Measurements from ENCODE around the gene PLCL1.
A peak's percentile ranks its signal among the peaks of the same experiment; 100 is the strongest.
"Not testable (repeated sequence)": the region's sequence is repeated elsewhere in the genome, so short reads cannot be mapped to it uniquely, and the experiment has no call there.

The PLCL1 gene

DNA sequence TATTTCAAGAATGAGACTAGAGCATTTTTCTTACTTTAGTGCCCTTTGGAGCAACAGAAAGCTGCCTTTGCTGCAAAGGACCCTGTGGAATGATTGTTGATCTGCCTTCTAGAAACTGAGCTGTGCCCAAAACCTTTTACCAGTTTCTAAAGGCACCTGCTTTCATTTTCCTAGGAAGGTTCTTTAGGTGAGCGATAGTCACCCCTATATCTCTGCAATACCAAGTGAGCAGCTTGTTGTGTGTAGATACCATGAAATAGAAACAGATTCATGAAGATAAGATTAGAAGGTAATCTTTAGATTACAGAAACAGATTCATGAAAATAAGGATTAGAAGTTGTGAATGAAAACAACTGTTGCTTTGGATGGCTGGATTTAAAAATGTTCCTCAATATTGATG is 202.3 kb downstream of the PLCL1 start:
- ATAC-seq = no peak

DNA sequence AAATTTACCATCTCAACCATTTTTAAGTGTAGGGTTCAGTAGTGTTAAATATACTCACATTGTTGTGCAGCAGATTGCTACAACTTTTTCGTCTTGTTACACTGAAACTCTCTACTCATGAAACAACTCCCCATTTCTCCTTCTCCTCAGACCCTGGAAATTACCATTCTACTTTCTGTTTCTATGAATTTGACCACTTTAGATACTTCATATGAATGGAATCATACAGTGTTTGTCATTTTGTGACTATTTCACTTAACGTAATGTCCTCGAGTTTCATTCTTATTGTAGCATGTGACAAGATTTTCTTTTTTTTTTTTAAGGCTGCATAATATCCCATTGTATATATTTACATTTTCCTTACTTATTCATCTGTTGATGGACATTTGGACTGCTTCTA is 203.8 kb downstream of the PLCL1 start:
- ATAC-seq = peak; percentile 12 to 24

DNA sequence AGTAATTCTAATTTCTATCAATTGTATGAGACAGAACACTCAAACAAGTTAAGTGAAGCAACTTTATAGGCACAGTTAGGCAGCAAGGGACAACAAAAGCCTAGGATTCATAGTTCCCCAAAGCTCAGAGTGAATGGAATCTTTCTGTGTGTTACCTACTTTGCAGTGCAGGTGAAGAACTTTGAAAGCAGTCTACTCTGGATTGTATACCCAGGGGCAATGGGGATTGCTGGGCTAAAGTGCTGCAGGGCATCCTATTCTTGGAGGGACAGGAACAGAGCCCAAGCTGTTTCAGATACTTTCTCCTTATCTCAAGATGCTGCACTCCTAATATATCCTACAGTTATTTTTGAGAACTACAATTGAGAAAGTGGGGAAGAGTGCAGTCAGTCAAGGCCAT is 207.6 kb downstream of the PLCL1 start:
- no peak for ATAC-seq

DNA sequence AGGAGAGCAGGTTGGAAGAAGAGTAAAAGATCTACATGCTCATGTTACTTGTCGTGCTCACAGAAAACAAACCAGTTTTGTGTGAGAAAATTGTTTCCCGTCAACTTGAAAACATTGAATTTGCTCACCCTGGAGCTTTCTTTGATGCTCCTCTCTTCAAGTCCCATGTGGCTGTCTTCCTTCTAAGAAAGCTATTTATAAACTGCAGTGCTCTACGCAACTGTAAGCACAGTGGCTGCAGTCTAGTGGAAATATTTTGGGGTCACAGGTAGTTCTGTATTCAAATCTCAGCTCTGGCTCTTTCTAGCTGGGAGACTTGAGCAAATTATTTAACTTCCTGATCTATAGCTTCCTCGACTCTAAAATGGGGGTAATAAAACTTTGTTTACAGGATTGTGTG is 211.8 kb downstream of the PLCL1 start:
- peak; percentile 24 to 25 for ATAC-seq

DNA sequence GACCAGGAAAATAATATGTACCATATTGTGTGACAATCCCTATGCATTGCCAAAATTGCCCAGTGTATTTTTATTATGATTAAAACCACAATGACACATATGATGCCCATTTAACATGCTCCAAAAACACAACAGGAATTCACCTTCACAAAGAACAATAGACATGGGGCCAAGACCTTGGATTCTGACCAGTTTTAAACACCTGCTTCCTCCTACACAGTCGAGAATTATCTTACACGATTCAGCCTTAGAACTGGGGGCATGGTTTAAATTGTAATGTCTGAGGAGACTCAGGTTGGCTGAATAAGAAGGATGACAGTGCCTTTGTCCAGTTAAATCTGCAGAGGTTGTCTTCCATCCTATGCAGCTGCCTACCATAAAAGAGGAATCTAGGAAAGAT is 212.7 kb downstream of the PLCL1 start:
- no peak for ATAC-seq

DNA sequence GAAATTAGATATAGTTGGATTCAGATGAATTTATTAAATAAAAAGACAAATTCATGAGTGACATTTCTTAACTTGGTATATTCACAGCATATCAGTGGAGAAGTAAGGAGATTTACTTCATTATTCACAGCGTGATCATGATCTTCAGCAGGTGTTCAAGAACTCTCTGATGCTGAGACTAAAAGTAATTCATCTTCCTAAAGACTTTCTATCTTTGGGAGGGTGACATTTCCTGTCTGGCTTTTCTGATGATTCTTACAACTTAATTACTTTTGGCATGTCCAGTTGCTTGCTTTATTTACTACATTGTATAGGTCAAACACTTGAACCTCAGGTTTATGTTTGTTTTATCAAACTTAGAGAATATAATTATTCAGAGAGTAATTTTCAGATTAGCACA is 224.6 kb downstream of the PLCL1 start:
- no peak for ATAC-seq

DNA sequence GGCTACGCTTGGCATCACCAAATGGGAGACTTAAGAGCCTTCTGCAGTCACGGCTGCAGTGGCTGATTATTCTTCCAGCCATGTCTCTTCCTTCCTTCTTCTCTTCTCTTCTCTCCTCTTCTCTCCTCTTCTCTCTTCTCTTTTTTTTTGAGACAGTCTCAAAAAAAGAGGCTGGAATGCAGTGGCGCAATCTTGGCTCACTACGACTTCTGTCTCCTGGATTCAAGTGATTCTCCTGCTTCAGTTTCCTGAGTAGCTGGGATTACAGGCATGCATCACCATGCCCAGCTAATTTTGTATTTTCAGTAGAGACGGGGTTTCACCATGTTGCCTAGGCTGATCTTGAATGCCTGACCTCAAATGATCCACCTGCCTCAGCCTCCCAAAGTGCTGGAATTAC is 225.2 kb downstream of the PLCL1 start:
- ATAC-seq = not testable (repeated sequence)

DNA sequence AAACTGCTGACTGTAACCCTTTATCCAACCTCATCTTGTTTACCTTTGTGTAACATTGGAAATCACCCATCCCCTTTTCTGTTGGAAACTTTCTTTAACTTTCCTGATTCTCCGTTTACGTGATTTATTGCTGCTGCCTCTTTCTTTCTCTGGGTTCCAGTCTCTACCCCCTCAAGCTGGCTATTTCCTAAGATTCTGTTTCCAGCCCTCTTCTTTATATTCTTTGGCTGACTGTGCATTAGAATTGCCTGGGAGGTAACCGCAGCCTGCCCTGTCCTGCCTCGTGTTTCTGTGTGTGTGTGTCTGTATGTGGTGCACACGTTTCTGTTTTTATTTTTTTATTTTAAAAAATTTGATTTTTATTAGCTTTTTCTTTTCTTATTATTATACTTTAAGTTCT is 229.2 kb downstream of the PLCL1 start:
- ATAC-seq = no peak

DNA sequence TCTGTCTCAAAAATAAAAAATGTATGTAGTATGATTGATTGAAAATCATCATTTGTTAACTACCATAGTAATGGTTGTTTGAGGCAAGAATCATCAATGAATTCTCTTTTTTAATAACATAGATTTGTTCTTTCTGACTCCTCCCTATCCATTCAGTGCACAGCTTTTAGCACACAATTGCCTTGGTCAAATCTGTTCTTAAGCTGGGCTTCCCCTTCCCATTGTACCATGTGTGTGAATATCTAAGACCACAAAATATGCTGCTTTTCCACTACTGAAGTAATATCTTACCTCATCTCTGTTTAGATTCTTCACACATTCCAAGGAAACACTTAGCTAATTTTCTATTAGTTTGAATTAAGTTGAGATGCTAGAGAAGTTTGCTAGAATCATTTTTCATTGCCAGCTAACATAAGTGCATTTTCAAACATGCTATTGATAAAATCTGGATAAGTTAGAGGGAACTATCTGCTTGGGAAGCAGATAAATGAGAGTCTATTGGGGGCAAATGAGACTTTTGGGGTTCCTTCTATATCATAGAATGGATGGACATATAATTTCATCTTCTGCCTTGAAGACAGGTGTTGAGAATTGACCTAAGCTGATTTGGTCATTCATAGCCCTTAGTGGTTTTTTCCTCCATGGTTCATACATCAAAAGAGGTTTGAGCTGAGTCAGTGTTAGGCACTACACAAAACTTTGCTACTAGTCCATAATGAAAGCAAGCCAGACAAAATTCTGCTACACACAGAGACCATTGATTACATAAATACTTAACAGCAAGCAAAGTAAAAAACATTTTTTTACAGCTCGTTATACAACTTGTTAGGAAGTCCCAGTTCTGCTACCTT is 231.9 kb downstream of the PLCL1 start:
- ATAC-seq = peak; percentile 38 to 49

DNA sequence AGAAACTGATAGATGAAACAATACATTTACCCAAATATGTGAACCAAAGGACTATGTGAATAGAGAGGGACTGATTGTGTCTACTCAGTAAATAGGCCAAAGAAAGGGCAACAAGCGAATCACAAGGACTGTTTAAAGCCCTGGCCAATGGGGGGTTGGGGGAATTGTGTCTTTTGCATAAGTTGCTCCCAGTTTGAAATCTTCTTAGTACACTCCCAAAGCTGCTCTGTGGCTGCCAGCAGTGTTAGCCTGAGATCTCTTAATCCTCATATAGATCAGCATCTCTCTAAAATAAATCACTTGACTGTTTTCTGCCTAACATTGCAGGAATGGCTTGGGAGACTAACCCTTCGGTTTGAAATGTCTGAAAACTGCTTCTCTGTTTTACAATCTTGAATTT is 236.4 kb downstream of the PLCL1 start:
- no peak for ATAC-seq

DNA sequence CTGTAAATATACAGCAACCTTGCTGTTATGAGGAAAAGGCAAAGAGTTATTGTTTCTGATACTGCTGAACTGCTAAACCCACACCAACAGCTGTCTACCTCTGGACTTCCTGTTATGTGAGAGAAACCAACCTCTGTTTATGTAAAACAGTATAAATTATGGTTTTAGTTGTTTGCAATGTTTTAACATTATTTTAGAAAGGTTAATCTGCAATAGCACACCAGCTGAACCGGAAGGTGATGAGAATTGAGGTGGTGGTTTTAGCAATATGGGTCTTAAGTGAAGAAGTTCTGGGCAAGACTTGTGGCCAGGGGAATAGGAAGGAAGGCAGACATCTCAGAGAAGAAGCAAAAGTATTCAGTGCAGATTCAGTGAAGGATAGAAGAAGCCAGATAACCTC is 237.8 kb downstream of the PLCL1 start:
- peak in 1 of 2 donors; percentile 15 for ATAC-seq

DNA sequence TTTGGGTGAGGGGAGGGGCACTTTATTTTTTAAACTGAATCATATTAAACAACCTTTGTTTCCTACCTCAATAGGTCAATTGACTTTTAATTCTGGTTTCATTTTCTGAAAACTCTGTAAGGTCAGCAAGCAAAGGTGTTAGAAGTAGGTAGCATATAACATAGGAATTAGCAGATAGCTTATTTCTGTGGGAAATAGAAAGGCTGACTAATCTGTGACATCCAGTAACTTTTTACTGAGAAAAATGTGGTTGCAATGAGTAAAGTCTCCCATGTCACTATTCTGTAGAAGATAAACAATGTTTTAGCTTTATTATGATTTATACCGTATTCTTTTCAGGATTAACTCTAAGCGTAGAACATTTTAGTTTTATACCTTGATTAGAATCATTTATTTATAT is 240.4 kb downstream of the PLCL1 start:
- ATAC-seq = peak; percentile 88 to 90

DNA sequence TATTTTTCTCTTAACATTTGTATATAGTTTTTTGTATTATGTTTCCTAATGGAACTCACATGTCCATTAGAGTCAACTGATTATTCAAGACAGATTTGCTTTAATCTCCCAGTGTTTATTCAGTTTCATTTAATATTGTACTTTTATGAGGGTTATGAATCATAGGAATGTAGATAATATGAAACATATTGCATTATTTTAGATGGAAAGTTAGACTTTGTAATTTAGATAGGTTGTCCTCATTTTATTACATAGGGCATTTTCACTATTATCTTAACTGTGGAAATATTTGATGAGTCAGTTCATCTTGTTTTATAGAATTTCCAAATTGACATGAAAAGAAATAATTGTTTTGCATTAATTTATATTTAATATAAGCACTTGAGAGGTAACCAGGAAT is 240.8 kb downstream of the PLCL1 start:
- ATAC-seq = no peak

DNA sequence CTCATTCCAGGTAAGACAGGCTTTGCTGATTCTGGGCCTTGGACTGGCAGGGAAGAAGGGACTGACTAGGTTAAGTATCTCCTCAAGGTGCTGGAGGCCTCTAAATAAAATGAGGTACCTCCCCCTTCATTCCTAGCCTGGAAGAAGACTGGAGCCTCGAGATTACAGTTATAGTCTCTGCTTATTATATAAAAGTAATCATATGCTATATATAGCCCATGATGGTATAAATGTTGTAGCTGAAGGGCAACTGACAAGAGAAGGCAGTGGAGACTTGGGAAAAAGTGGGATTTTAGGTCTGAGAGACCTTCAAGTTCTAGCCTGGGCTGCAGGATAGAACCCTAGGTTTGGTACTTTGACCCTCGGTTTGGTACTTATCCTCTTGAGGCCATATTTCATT is 248.3 kb downstream of the PLCL1 start:
- no peak for ATAC-seq

DNA sequence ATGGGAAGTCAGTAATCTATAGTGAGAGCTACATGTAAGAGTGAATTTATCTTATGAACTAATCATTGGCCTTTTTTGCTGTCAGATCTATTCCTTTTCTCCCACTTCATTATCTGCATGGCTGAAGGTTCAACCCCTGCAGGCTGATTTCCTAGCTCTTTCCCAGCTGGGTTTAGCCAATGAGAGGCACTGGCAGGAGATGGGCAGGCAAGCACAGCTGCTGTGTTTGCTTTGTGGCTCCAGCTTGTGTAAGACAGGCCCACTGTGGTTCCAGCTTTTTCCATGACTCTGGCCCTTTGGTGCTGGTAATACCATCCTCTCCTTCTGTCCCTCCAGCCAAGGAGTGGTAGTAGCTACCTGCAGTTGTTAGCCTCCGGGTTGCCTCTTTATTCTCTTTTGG is 248.8 kb downstream of the PLCL1 start:
- ATAC-seq = no peak

DNA sequence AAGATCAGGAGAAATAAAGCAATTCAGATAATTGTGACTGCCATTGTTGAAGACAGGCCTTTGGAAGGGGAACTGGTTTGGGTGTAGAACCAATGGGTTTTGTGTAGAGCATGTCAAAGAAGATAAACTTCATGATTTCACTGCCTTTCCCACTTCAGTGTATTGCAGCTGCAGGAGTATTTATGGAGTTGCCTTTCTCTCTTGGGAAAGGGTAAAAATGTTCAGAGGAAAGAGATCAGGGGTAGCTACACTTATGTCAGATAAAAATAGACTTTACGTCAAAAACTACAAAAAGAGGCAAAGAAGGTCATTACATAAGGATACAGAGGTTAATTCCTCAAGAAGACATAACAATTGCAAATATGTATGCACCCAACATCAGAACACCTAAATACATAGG is 249.4 kb downstream of the PLCL1 start:
- ATAC-seq = no peak

DNA sequence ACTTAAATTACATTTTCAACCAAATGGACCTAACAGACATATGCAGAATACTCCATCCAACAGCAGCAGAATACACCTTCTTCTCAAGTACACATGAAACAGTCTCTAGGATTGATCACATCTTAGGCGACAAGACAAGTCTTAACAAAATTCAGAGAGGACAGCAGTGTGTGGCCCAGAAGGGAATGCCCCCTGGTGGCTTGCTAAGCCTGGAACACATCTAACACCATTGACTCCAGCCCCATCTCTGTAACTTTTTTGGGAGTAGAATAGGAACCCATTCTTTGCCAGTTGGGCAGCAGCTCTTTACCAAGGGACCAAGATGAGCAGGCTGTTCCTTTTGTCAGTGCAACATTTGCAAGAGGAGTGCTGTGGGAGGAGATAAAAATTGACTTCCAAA is 249.9 kb downstream of the PLCL1 start:
- ATAC-seq = peak; percentile 63 to 82

DNA sequence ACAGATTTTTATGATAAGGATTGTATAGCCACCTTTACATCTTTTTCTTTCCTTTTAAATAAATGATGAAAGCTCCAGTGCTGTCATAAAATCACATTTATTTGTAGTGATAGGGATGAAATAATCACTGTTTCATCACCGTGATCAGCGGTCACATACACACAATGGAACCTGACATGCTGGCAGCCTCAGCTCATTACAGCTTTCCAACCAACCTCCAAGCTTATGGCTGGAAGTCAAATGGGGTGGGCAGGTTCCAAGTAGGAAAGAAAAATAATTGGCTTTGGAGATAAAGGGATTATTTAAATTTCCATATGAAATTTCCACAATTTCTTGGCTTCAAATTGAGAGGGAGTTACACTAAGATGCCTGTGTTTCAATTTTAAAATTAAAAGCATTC is 251.3 kb downstream of the PLCL1 start:
- ATAC-seq = no peak

DNA sequence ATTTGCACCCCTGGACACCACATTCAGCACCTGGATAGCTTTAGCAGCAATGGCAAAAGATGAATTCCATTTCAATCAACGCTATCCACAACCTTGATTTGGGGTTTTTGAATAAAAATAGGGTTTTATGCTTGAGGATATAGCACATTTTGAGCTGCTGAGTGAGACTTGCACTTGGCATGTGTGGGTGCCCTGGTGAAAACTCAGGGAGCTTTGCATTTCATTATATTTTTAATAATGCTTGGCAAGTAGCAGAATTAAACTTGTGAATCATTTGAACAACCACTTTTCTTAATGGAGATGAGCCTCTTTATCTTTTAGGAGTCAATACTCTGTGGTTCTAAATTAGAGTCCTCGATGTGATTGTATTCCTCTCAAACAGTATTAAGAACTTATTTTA is 252.4 kb downstream of the PLCL1 start:
- no peak for ATAC-seq

DNA sequence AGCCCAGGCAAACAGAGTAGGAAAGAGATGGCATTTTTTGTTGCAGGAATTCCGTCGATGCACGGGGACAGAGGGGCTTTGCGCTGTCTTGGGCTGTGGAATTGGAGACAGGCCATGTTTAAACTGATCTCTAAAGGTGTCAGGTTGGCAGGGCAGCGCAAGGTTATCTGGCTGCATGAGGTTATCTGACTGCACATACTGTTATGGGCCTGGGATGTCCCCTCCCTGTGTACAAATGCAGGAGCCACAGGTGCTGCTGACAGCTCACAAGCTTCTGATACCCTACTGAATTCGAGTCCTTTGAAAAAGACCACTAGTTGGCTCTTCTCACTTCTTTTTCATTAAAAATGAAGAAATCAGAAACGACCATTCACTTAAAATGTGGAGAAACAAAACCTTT is 255.4 kb downstream of the PLCL1 start:
- no peak for ATAC-seq

DNA sequence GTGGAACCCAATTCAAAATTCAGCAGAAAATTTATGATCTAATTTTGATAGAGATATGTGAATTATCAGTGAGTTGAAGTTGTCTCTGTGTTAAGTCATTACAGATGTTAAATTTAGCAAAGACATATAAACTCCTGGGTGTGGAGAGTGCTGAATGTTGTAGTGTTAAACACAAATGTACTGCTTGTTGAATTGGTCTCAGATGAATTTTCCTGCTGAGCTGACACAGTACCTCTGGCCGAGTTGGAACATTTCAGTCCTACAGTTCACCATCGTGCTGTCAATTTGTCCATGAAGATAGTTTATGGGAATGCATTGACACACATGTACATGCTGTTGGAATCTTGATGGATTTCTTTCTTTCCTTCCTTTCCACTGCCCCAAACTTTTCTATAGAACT is 255.9 kb downstream of the PLCL1 start:
- no peak for ATAC-seq

DNA sequence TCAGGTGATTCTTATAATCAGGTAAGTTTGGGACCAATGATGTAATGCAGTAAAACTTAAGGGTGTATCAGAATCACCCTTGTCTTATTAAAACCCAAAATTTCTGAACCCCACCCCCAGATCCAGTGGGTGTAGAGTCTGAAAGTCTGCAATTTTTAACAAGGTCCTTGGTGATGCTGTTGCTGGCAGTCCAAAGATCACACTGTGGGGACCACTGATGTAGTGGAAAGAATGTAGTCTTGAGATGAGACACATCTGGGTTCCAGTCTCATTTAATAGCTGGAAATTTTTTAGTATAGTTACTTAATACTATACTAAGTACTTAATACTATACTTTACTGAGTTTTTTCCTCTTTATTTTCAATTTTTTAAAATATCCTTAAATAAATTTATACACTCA is 258.4 kb downstream of the PLCL1 start:
- ATAC-seq = no peak

DNA sequence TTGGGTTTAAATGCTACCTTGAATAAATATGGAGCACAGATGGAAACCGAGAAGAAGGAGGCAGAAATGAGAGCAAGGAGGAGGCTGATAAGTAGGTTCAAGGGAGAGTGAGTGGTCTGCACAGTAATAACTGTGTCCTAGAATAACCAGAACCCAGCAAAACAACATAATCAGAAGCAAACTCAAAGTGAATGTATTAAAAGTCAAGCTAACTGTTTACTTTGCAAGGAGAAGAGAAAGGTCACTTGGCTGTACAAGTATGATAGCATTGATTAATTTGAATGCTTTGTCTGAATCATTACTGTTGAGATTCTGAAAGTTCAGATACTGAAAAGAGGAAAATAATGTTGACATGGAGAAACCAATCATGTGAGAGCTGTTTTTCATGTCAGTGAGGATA is 258.8 kb downstream of the PLCL1 start:
- ATAC-seq = peak; percentile 35 to 63

DNA sequence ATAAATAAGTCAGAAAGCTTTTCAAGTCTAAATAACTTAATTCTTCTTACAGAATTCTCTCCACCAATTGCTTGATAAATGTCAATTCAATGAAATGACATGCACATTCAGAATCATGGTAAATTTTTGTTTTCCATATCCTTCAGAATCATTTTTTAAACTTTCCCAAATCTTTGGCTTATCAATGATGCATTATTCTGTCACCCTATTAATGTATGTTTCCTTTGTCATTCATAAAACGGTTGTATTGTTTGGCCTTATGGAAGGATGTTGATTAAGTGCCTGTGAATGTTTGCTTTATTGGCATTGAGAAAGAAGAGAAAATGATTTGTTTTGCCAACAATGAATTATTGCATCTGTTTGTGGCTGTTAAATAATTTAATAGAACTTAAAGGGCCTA is 260.9 kb downstream of the PLCL1 start:
- no peak for ATAC-seq

DNA sequence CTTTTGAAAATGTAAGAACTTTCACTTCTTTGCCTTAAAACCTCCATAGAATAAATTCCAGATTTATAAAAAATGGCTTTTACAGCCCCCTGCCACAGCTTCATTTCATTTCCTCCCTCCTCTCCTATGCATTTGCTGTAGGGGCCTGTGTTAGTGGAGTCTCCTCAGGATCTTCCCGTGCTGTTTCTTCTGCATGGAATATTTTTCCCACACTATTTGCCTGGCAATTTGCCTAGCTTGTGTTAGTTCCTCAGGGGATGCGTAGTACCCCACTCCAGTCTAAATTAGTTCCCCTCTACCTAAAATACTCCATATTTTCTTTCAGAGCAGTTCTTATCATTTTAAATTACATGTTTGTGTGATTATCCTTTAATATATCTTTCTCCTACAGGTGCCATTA is 262.2 kb downstream of the PLCL1 start:
- no peak for ATAC-seq
